ENCODE measurements around the gene PLXDC2.
"Not testable (repeated sequence)": the region's sequence is repeated elsewhere in the genome, so short reads cannot be mapped to it uniquely, and the experiment has no call there.

Gene PLXDC2

DNA sequence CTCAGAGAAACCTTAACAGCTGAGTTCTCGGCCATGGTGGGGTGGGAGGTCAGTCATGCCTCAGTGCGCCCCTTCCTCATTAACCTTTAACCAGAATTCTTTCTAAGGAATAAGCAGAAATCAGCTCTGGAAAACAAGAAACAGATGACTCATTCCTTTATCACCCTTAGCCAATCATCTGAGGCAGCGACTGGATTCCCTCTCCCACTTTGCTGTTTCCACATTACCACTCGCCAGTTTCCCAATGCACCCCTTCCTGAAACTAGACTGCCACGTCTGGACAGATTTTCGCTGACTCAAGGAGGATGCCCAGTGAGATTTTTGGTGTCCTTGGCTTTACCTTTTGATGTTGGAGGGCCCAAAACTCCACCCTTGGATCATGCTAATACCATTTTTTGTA, 223.8 kb downstream of the PLXDC2 start:
- ChIA-PET CTCF (interaction anchor here (1.3 to 2.0 kb wide), 2 partner anchors 8 to 10 kb away, joined by 3 to 4 read pairs; no protein-coding TSS in a partner anchor), POLR2A (no interaction called here)
- TF ChIP-seq, protein P1, sequence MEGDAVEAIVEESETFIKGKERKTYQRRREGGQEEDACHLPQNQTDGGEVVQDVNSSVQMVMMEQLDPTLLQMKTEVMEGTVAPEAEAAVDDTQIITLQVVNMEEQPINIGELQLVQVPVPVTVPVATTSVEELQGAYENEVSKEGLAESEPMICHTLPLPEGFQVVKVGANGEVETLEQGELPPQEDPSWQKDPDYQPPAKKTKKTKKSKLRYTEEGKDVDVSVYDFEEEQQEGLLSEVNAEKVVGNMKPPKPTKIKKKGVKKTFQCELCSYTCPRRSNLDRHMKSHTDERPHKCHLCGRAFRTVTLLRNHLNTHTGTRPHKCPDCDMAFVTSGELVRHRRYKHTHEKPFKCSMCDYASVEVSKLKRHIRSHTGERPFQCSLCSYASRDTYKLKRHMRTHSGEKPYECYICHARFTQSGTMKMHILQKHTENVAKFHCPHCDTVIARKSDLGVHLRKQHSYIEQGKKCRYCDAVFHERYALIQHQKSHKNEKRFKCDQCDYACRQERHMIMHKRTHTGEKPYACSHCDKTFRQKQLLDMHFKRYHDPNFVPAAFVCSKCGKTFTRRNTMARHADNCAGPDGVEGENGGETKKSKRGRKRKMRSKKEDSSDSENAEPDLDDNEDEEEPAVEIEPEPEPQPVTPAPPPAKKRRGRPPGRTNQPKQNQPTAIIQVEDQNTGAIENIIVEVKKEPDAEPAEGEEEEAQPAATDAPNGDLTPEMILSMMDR (IDR thresholded peaks at IDR 0.05; ENCODE audit: control extremely low read depth, extremely low read depth, low read depth, missing control alignments) = no peak
- DNase-seq (ENCODE audit: extremely low spot score) = no peak

DNA sequence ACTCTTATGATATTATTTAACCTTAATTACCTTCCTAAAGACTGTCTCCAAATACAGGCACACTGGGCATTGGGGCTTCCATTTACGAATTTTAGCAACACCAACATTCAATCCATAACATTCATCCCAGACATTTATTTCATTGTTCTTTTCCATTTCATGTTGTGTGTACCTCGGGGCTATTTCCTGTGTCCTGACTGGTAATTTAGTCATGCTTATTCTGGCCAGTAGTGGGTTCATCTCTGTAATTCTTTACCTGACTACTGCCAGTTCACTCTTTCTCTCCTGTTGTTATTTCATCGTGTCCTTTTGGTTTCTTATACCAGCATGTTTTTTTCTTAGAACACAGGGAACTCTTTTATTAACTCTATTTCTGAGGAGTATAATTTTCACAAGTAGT, 225.7 kb downstream of the PLXDC2 start:
- ChIA-PET POLR2A (no interaction called here), CTCF (no interaction called here)
- DNase-seq (ENCODE audit: extremely low spot score) = no peak
- TF ChIP-seq, protein P1 (IDR thresholded peaks at IDR 0.05; ENCODE audit: control extremely low read depth, extremely low read depth, low read depth, missing control alignments) = no peak

DNA sequence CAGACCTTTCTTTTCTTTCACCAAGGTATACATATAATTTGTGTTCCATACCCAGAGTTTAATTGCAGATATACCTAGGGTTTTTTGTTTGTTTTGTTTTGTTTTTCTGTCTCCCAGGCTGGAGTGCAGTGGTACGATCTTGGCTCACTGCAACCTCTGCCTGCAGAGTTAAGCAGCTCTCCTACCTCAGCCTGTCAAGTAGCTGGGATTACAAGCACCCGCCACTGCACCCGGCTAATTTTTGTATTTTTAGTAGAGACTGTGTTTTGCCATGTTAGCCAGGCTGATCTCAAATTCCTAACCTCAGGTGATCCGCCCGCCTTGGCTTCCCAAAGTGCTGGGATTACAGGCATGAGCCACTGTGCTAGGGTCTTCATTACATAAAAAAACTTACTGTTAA, 228.9 kb downstream of the PLXDC2 start:
- CTCF ChIA-PET; DNase-seq (ENCODE audit: extremely low spot score); POLR2A ChIA-PET: not testable (repeated sequence)

DNA sequence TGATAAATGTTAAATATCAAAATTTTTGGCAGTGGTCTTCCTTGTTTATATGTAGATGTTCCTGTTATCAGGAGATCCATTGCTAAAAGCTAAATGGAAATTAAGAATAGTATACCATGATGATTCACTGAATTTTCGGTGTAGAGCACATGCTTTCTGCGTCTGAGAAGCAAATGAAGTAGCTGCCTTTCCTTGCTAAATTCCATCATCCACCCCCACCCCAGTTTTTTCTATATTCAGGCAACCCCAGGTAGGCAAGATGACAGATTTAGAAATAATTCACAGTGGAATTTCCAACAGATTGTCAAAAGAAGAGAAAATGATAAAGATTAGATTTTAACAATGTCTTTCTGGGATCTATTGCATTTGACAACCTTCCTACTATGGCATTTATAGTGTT, 231.9 kb downstream of the PLXDC2 start:
- ChIA-PET CTCF (no interaction called here), POLR2A (no interaction called here)
- TF ChIP-seq, protein P1 (IDR thresholded peaks at IDR 0.05; ENCODE audit: control extremely low read depth, extremely low read depth, low read depth, missing control alignments) = no peak
- no peak for DNase-seq (ENCODE audit: extremely low spot score)

DNA sequence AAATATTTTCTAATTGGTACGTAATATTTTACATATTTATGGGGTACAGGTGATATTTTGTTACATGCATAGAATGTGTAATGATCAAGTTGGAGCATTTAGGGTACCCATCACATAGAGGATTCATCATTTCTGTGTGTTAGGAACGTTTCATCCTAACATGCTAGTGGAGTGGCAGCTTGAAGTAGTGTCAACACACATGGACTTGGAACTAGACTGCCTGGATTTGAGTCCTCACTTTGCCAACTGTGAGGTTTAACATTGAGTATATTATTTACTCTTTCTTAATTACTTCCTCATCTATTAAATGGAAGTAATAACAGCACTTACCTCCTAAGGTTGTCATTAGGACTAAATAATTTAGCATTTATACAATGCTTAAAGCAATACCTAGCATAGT, 241.9 kb downstream of the PLXDC2 start:
- ChIA-PET POLR2A (no interaction called here), CTCF (no interaction called here)
- TF ChIP-seq, protein P1 (IDR thresholded peaks at IDR 0.05; ENCODE audit: control extremely low read depth, extremely low read depth, low read depth, missing control alignments) = no peak
- DNase-seq (ENCODE audit: extremely low spot score) = no peak

DNA sequence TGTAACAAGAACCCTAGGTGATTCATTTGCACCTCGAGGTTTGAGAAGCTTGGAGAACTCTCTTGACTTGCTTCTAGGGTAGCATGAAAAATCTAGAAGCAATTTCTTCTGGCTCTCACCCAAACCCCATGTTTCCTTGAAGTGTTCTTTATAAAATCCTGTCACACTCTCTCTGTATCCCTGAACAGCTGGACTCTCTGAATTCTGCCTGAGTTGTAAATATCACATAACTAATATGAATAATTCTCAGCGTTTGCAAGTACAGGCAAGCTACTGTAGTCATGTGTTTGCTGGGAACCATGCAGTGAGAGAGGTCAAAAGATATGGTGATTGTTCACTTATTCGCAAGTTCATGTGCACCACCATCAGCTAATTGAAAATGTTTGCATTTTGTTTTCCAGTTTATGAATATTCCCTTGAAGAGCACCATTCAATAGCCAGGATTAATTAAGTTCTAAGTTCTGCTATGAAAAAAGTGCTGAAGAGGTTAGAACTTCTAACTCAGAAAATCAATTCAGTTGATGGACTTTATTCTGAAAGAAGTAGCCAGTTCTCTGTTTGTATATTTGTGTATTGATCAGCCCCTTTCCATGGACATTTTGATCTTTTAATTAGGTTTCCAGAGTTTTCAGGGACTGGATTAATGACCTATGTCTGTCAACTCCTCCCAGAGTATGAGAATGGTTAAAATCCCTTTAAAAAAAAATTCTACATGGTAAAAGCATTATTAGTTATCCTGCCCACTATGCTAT, 243.0 kb downstream of the PLXDC2 start:
- POLR2A ChIA-PET = no interaction called here
- CTCF ChIA-PET = no interaction called here

DNA sequence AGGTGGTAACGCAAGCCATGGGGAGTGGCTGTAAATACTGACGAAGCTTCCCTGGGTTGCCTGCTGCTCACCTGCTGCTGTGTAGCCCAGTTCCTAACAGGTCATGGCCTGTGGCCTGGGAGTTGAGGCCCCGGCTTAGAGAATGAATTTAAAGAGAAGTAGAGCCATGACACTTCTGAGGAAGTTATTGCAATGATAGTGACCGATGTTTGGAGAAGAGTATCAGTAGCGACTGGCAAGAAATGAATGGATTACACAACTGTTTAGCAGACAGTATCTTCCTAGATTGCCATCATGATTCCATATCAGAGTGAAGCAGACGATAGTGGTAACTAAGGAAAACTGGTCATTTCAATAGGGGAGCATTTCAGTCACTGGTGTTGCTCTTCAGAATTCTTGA, 249.6 kb downstream of the PLXDC2 start:
- POLR2A ChIA-PET = no interaction called here
- CTCF ChIA-PET = interaction anchor here (1.9 kb wide), 1 partner anchor 9 kb away, joined by 7 read pairs; no protein-coding TSS in a partner anchor
- TF ChIP-seq, protein P1 (IDR thresholded peaks at IDR 0.05; ENCODE audit: control extremely low read depth, extremely low read depth, low read depth, missing control alignments) = no peak
- DNase-seq (ENCODE audit: extremely low spot score) = no peak

More for the DNA sequence above, 243.0 kb downstream of the PLXDC2 start:
- no peak for DNase-seq (ENCODE audit: extremely low spot score)
- TF ChIP-seq, protein P1 (IDR thresholded peaks at IDR 0.05; ENCODE audit: control extremely low read depth, extremely low read depth, low read depth, missing control alignments) = no peak

All from GM10248 (cell line).